GM11168 (cell line): ENCODE measurements around the gene F2.
"Not testable (repeated sequence)": the region's sequence is repeated elsewhere in the genome, so short reads cannot be mapped to it uniquely, and the experiment has no call there.

Source experiments
- in situ Hi-C: fragments of 300-500 bp; cut with MboI; formaldehyde crosslinking; loops from one replicate; pipeline ENCODE4 v1.12.0; 2022; ENCODE audit warnings: low sequenced_read_pairs; ENCODE audit not compliant: unreplicated experiment

F2 gene

DNA sequence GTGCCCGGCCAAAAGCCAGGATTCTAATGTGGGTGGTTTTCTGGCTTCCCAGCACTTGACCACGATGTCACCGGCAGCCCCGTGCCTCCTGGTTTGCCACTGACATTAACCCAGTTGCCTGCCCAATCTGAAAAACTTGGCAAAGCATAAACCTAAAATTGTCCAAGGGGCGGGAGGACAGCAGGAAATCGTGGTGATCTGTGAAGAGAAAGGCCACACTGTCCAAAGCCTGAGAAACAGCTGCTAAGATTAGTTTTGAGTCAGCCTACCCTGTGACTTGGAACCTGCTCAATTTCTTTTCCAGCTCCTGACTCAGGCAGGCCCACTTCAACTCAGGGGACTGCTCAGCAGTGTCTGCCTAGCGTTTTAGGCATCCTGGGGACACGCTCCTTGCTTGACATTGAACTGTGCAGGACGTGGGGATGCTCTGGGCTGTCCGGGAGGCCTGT lies 8.2 kb upstream of the F2 start:
- in situ Hi-C loops: no loop called here

DNA sequence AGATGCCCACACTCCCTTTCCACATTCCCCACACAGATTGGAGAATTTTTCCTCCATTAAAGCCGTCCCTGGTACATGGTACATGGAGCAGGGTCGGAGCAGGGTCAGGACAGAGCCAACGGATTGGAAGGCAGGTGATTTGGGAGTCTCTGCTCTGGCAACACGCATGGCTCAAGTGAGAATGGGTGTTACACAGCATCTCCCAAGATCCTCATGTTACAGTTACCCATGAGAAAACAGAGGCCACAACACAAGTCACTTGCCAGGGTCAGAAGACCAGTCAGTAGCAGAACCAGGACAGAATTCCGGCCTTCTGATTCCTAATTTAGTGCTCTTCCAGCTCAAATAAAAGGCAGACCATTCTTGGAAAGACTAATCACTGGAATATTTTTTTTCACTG lies 7.7 kb upstream of the F2 start:
- in situ Hi-C loops: no loop called here

GRCh38 chr11:46712874-46713576 lies 6.0 kb upstream of the F2 start:
- in situ Hi-C loops: no loop called here

DNA sequence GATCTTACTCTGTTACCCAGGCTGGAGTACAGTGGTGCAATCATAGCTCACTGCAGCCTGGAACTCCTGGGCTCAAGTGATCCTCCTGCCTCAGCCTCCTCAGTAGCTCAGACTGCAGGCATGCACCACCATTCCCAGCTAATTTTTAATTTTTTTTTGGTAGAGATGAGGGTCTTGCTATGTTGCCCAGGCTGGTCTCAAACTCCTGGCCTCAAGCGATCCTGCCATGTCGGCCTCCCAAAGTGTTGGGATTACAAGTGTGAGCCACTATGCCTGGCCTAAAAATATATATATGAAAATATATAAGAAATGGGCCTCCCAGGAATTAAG lies 1.2 kb upstream of the F2 start:
- in situ Hi-C loops: not testable (repeated sequence)

- in situ Hi-C loops: no loop called here
Measured at GRCh38 chr11:46718155-46719019, 626 bp upstream of the F2 start.

DNA sequence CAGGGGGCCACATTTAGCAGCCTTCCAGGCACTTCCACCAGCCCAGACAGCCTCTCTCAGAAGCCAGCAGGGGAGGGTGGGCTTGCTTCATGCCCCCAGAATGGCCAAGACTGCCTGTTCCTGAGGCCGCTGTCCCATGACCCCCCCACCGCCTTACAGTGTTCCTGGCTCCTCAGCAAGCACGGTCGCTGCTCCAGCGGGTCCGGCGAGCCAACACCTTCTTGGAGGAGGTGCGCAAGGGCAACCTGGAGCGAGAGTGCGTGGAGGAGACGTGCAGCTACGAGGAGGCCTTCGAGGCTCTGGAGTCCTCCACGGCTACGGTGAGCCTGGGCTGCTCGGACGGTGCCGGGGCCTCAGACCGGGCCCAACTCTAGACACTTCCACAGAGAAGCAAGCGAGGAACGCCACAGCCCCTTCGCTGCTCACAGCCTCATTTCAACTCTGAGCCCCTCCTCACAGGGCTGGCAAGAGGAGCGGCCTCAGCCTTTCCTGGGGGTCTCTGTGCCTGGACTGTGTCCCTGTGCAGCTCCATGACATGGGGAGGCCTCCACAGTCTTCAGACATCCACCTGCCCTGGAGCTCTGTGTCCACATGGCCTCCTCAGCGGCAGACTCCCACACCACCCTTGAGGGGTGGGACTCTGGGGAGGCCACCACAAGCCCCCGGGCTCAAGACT lies 668 bp downstream of the F2 start:
- in situ Hi-C loops: no loop called here

GRCh38 chr11:46721286-46721685 lies 2.3 kb downstream of the F2 start:
- in situ Hi-C loops: no loop called here

DNA sequence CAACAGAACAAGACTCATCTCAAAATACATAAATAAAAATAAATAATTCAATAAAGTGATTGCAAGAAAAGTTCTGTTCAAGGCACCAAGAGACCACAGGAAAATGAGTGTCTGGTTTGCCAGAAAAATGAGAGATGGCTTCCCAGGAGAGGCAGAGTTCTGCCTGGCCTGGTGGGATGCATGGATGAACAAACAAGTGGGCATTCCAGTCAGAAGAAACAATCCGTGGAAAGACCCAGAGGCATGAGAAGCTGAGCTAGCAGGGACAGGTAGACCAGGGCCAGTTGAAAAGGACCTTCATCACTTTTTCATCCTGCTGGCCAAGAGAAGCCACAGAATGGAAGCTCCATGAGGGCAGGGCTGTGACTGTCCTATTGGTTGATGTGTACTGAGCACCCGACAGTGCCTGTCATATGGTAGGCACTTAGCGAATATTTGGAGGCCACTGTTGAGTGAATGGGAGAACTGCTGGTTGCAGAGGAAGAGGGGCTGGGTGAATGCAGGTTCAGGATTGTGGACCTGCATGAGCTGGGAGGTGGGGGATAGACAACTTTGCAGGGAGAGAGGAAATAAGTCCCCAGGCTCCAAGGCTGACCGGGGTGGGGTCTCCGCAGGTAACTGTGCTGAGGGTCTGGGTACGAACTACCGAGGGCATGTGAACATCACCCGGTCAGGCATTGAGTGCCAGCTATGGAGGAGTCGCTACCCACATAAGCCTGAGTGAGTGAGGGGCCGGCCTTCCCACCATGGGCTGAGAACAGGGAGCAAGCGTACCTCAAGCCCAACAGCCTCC lies 3.7 kb downstream of the F2 start:
- in situ Hi-C loops: no loop called here

- in situ Hi-C loops: no loop called here
Measured at GRCh38 chr11:46723359-46723680, 4.3 kb downstream of the F2 start.

GRCh38 chr11:46724088-46724487 lies 5.1 kb downstream of the F2 start:
- in situ Hi-C loops: no loop called here

GRCh38 chr11:46725338-46726205 lies 6.6 kb downstream of the F2 start:
- in situ Hi-C loops: no loop called here

- in situ Hi-C loops: no loop called here
Measured at GRCh38 chr11:46726206-46726862, 7.3 kb downstream of the F2 start.

DNA sequence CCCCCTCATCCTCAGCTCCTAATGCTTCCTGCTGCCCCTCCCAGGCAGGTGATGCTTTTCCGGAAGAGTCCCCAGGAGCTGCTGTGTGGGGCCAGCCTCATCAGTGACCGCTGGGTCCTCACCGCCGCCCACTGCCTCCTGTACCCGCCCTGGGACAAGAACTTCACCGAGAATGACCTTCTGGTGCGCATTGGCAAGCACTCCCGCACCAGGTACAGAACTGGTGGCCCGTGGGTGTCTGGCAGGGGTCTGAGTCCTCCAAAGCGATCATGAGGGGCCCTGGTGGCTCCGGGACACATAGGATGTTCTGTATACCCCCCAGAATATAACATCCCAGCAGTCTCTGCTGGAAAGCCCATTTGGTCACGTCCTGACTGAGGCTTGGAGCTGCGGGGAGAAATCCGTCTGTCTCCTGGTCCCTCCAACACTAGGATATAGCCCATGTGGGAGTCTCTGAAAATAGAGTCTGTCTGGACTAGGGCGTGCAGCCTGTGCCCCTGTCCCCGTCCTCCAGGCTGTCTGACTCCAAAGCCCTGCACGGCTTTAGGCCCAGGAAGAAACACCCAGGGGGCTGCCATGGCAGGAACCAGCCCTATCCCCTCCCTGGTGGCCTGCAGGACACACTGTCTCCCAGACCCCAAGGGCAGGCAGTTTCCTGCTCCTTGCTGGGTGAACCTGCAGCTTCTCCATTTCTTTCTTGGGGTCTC lies 9.1 kb downstream of the F2 start:
- in situ Hi-C loops: no loop called here

DNA sequence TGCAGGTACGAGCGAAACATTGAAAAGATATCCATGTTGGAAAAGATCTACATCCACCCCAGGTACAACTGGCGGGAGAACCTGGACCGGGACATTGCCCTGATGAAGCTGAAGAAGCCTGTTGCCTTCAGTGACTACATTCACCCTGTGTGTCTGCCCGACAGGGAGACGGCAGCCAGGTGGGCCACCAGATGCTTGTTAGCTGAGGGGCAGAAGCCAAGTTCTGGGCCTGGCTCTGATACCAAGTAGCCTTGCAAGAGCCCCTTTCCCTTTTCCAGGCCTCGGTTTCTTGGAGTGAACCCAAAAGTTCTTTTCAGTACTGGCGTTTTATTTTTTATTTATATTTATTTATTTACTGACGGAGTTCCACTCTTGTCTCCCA lies 9.6 kb downstream of the F2 start:
- in situ Hi-C loops: no loop called here

- in situ Hi-C loops: no loop called here
Measured at GRCh38 chr11:46729110-46730027, 10.4 kb downstream of the F2 start.

DNA sequence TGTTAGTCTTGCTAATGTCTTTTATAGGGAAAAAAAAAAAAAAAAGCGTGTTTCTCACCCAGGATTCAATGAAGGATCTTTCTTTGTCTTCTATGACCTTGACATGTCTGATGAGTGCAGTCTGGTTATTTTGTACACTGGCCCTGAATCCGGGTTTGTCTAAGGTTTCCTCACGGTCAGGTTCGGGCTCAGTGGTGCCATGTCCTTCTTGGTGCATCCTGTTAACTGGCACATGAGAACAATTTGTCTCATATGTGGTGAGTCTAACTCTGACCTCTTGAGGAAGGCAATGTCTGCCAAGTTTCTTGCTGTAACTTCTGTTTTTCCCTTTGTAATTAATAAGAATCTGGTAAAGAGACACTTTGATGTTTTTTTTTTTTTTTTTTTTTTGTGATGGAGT lies 12.5 kb downstream of the F2 start:
- in situ Hi-C loops: no loop called here

- in situ Hi-C loops: no loop called here
Measured at GRCh38 chr11:46733234-46733633, 14.2 kb downstream of the F2 start.

DNA sequence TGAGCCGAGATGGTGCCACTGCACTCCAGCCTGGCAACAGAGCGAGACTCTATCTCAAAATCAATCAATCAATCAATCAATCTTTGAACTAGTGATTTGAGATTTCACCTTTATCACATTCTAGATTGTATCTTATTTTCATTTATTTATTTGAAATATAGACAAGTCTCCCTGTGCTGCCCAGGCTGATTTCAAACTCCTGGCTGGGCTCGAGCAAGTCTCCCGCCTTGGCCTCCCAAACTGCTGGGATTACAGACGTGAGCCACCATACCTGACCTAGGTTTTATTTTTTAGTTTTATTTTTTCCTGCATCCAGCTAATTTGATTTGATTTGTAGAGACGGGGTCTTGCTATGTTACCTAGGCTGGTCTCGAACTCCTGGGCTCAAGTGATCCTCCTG lies 17.1 kb downstream of the F2 start:
- in situ Hi-C loops: no loop called here
